Keratinocyte (primary cell): ENCODE results near the gene MVB12B. TPM values are rescaled to one million over a fixed set of nuclear protein-coding genes. Genes with fewer than 3 reads are reported as not detected.

Experiments
- DNase-seq: peaks from one replicate; pipeline ENCODE4 v3.0.0-alpha.2; 2011; ENCODE audit warnings: low read depth, missing footprints, low spot score
- FAIRE-seq: peaks from 2 replicates; lab custom pipeline; 2011; peaks lifted over from hg19 to GRCh38; lab: Jason Lieb, UNC
- H2AFZ ChIP-seq: 2 replicates; pipeline ENCODE4 v1.6.0; 2012; ENCODE audit warnings: low read length, control low read depth, inconsistent platforms; ENCODE audit not compliant: control insufficient read depth
- H3K27ac ChIP-seq: 2 replicates; pipeline ENCODE4 v1.5.1; 2011; ENCODE audit warnings: low read length; ENCODE audit not compliant: control insufficient read depth, insufficient read depth
- H3K27me3 ChIP-seq: 3 replicates; pipeline ENCODE4 v1.6.0; 2011; ENCODE audit warnings: low read length; ENCODE audit not compliant: control insufficient read depth, insufficient read depth; ENCODE audit errors: extremely low read depth
- H3K36me3 ChIP-seq, 2 experiments: 2 replicates in 1 of 2; 3 replicates in 1 of 2; pipeline ENCODE4 v1.5.1; 2011; ENCODE audit warnings: low read length in 2 of 2, mild to moderate bottlenecking in 1 of 2; ENCODE audit not compliant: control insufficient read depth in 2 of 2, insufficient read depth in 2 of 2; ENCODE audit errors: extremely low read depth in 1 of 2
- H3K4me1 ChIP-seq: 3 replicates; pipeline ENCODE4 v1.5.1; 2011; ENCODE audit warnings: low read length; ENCODE audit not compliant: control insufficient read depth, insufficient read depth; ENCODE audit errors: extremely low read depth
- H3K4me2 ChIP-seq: 3 replicates; pipeline ENCODE4 v1.6.0; 2011; ENCODE audit warnings: low read depth, low read length; ENCODE audit not compliant: control insufficient read depth, insufficient read depth; ENCODE audit errors: extremely low read depth
- H3K4me3 ChIP-seq, 3 experiments: fragments of 200-600 bp in 1 of 3; sonication (generic) in 1 of 3; 2 replicates in 2 of 3; 3 replicates in 1 of 3; pipeline ENCODE4 v1.5.1; 2011 to 2016; ENCODE audit warnings: low read length in 3 of 3, mild to moderate bottlenecking in 3 of 3, control low read depth in 2 of 3, inconsistent platforms in 1 of 3, low read depth in 1 of 3, mixed read lengths in 1 of 3, mixed run types in 1 of 3, moderate library complexity in 1 of 3; ENCODE audit not compliant: control insufficient read depth in 2 of 3, insufficient read depth in 2 of 3; ENCODE audit errors: extremely low read depth in 1 of 3
- H3K79me2 ChIP-seq: 2 replicates; pipeline ENCODE4 v1.6.0; 2012; ENCODE audit warnings: low read length; ENCODE audit not compliant: control insufficient read depth, insufficient read depth
- H3K9ac ChIP-seq: 3 replicates; pipeline ENCODE4 v1.6.0; 2011; ENCODE audit warnings: low read length; ENCODE audit not compliant: control insufficient read depth, insufficient read depth; ENCODE audit errors: extremely low read depth
- H3K9me1 ChIP-seq: 3 replicates; pipeline ENCODE4 v1.6.0; 2011; ENCODE audit warnings: low read length; ENCODE audit not compliant: control insufficient read depth, insufficient read depth; ENCODE audit errors: extremely low read depth
- H3K9me3 ChIP-seq: 2 replicates; pipeline ENCODE4 v1.5.1; 2012; ENCODE audit warnings: low read depth, low read length; ENCODE audit not compliant: control insufficient read depth
- H4K20me1 ChIP-seq: 3 replicates; pipeline ENCODE4 v1.6.0; 2011; ENCODE audit warnings: low read length; ENCODE audit not compliant: control insufficient read depth, insufficient read depth; ENCODE audit errors: extremely low read depth
- EZH2 ChIP-seq: IDR thresholded peaks from one replicate; pipeline ENCODE4 v1.6.1; 2012; ENCODE audit warnings: inconsistent platforms, mild to moderate bottlenecking, low read length, moderate library complexity
- dilution Hi-C: fragments of 300-500 bp; cut with MboI; formaldehyde crosslinking; loops from one replicate; pipeline ENCODE4 v1.7.0; 2020; ENCODE audit warnings: low sequenced_read_pairs; ENCODE audit not compliant: extremely low pct_ligation_motif_present
- polyA plus RNA-seq, 5 experiments: library from polyadenylated mRNA; depleted of rRNA in 3 of 5; stranded (reverse) in 3 of 5; stranded (forward) in 1 of 5; unstranded in 1 of 5; fragments of >200 nt; gene quantifications; 1 replicate in 1 of 5; 2 replicates in 3 of 5; 3 replicates in 1 of 5; pipeline versions ENCODE4 v1.2.1 to v1.2.3, GENCODE V29; 2011 to 2012; ENCODE audit warnings: missing spikeins in 2 of 5, low read depth in 1 of 5, low replicate concordance in 1 of 5
- TF ChIP-seq, protein P1 (sequence below), 3 experiments: IDR thresholded peaks in 1 of 3; conservative IDR thresholded peaks in 1 of 3; optimal IDR thresholded peaks in 1 of 3; 2 replicates in 2 of 3; 3 replicates in 1 of 3; pipeline versions ENCODE3 to v1.5.1; 2011; ENCODE audit warnings: low read length in 3 of 3, mild to moderate bottlenecking in 3 of 3, moderate library complexity in 2 of 3, control low read depth in 1 of 3, inconsistent platforms in 1 of 3; ENCODE audit not compliant: insufficient read depth in 2 of 3; ENCODE audit errors: extremely low read depth in 1 of 3

Gene MVB12B
- polyA plus RNA-seq, 1 donor (not counting 4 experiments of a cell fraction or from before 2014, with no cell fraction given) = 1.2 TPM

DNA sequence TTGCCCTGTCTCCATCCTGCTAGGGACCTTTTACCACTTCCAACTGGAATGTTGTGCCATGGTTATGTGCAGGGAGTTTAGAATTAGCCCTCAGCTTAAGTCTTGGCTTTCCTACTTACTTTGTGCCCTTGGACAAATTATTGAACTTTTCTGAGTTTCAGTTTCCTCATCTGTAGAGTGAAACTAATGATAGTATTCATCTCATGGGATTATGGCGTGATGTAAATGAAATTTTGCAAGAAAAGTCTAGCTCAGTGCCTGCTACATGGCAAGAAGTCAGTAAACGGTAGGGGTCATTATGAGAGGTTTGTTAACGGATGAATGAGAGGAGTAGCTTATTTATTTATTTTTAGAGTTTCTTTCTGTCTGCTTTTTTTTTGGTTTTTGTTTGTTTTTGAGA, 1.8 kb downstream of the MVB12B start:
- Histone ChIP-seq H3K27ac (no peak overlapping the region), H3K27me3 (no peaks in the 10 kb centered on the region), H3K4me1 (peaks cover 5% of the 10 kb centered on the region), H3K9me1 (no peaks in the 10 kb centered on the region), H3K79me2 (no peaks in the 10 kb centered on the region), H3K4me2 (no peak overlapping the region), H2AFZ (no peak overlapping the region), H3K4me3 (no peak overlapping the region), H3K9me3 (no peaks in the 10 kb centered on the region), H4K20me1 (no peaks in the 10 kb centered on the region), H3K36me3 (no peaks in the 10 kb centered on the region), H3K9ac (no peak overlapping the region)
- no peak for DNase-seq
- dilution Hi-C loops = no loop called here
- TF ChIP-seq EZH2 = no peak
- TF ChIP-seq, protein P1, sequence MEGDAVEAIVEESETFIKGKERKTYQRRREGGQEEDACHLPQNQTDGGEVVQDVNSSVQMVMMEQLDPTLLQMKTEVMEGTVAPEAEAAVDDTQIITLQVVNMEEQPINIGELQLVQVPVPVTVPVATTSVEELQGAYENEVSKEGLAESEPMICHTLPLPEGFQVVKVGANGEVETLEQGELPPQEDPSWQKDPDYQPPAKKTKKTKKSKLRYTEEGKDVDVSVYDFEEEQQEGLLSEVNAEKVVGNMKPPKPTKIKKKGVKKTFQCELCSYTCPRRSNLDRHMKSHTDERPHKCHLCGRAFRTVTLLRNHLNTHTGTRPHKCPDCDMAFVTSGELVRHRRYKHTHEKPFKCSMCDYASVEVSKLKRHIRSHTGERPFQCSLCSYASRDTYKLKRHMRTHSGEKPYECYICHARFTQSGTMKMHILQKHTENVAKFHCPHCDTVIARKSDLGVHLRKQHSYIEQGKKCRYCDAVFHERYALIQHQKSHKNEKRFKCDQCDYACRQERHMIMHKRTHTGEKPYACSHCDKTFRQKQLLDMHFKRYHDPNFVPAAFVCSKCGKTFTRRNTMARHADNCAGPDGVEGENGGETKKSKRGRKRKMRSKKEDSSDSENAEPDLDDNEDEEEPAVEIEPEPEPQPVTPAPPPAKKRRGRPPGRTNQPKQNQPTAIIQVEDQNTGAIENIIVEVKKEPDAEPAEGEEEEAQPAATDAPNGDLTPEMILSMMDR (optimal IDR thresholded peaks at IDR 0.05 in 1 of 3, IDR thresholded peaks at IDR 0.05 in 1 of 3, conservative IDR thresholded peaks at IDR 0.05 in 1 of 3; ENCODE audit: extremely low read depth in 1 of 3, insufficient read depth in 2 of 3, low read length in 3 of 3) = no peak
- no peak for FAIRE-seq

DNA sequence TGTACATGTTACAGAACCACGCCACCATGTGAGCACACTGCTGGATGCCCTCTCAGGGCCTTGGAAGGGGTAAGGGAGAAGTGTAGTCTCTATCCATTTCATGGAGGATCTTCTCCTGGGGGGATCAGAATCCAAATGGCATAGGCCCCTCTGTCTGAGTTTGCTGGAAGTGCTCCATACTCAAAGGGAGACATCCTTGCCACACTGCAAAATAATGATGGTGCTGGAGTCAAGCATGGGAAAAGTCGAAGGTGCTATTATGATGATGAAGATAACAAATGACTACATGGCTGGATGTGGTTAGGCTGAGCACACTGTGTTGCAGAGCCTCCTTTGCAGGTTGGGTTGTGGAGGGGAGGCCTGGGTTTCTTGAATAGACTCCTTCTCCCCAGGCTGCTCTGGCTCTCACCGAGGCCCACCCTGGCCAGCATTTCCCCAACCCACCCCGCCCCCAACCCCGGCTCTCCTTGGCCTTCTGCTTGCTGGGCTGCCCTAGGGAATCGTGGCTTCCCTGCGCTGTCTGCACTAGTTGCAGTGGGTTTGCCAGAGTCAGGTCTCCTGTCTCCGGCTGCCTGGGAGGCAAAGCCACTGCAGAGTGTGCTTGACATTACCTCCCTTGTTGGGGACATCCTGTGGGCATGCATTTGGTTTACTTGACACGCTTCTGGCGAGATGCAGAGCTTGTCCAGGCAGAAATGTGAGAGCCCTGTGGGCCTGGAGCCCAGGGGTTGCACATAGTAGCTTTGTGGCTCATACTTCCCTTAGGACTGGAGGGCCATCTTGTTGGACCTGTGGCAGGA, 3.0 kb downstream of the MVB12B start:
- peaks cover 5% of the 10 kb centered on the region for H3K4me1 ChIP-seq
- DNase-seq (no peak), FAIRE-seq (no peak)
- H3K79me2 ChIP-seq = no peaks in the 10 kb centered on the region
- dilution Hi-C loops = no loop called here
- H3K9me3 ChIP-seq = no peaks in the 10 kb centered on the region
- no peaks in the 10 kb centered on the region for H3K36me3 ChIP-seq
- H3K27me3 ChIP-seq = no peaks in the 10 kb centered on the region
- no peak overlapping the region for H2AFZ ChIP-seq
- H3K4me3 ChIP-seq = no peak overlapping the region
- no peak overlapping the region for H3K27ac ChIP-seq
- H4K20me1 ChIP-seq = no peaks in the 10 kb centered on the region
- no peak for TF ChIP-seq EZH2
- TF ChIP-seq, protein P1 (optimal IDR thresholded peaks at IDR 0.05 in 1 of 3, IDR thresholded peaks at IDR 0.05 in 1 of 3, conservative IDR thresholded peaks at IDR 0.05 in 1 of 3; ENCODE audit: extremely low read depth in 1 of 3, insufficient read depth in 2 of 3, low read length in 3 of 3) = no peak
- H3K9me1 ChIP-seq = no peaks in the 10 kb centered on the region
- H3K9ac ChIP-seq = no peak overlapping the region
- no peak overlapping the region for H3K4me2 ChIP-seq
